ENCODE results near the gene TFF1. TPM values are rescaled to one million over a fixed set of nuclear protein-coding genes. Genes with fewer than 3 reads are reported as not detected.

Gene TFF1
- total and polyA plus RNA-seq, 2 of the 4 experiments (the other 2 are of a cell fraction): not detected

DNA sequence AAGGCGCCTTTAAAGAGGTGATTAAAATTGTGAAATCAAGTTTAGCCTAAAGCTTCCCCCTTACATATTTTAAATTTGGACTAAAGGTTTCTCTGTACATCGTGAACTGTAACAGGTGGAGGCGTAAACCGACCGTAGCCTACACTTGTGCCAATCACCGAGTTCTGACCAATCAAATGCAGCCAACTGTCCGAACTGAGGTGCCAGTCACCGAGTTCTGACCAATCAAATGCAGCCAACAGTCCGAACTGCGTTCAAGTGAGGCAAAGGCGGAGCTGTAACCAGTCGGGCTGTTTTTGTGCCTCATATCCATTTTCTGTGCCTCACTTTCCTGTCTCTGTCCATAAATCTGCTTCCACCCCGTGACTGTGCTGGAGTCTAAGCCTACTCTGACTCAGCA lies 7.4 kb downstream of the TFF1 start:
- intact Hi-C loops (cut with micrococcal nuclease): no loop called here
- whole genome bisulfite sequencing, 2 experiments (ENCODE audit: extremely low coverage in 2 of 2, insufficient read length in 1 of 2): 86% methylated on average over 3 of the region's 13 CpGs; no CpG with 5 or more reads in 1 of the 2 experiments

More for the DNA sequence above, 7.4 kb downstream of the TFF1 start:
- H2BK15ac ChIP-seq (ENCODE audit: low read depth, low read length): no peak overlapping the region
- ChIA-PET CTCF (no interaction called here), POLR2A (ENCODE audit: unreplicated experiment) (no interaction called here)
- peaks cover 17% of the 10 kb centered on the region for H3K27me3 ChIP-seq (ENCODE audit: control insufficient read depth, insufficient read depth, low read length)
- H4K20me1 ChIP-seq (ENCODE audit: insufficient read depth, low read length): no peaks in the 10 kb centered on the region
- no peak overlapping the region for H3K9ac ChIP-seq (ENCODE audit: low read depth, low read length)
- in situ Hi-C loops (cut with MboI; ENCODE audit: low sequenced_read_pairs): no loop called here
- no peak overlapping the region for H3K14ac ChIP-seq (replicated peaks; ENCODE audit: low read depth, low read length)
- H3K56ac ChIP-seq (ENCODE audit: extremely low read depth, insufficient read depth, low read length): no peak overlapping the region
- no peak overlapping the region for H4K5ac ChIP-seq (ENCODE audit: low read depth, low read length)
- H3K23ac ChIP-seq (ENCODE audit: low read depth, low read length): no peak overlapping the region
- no peak overlapping the region for H2BK5ac ChIP-seq (ENCODE audit: low read depth, low read length, poor library complexity, severe bottlenecking)
- no peak overlapping the region for H2BK20ac ChIP-seq (ENCODE audit: low read depth, low read length)
- no peak for ATAC-seq (ENCODE audit: low read depth)
- no peak overlapping the region for H2AFZ ChIP-seq (replicated peaks; ENCODE audit: low read length, poor library complexity)
- no peak overlapping the region for H4K8ac ChIP-seq (ENCODE audit: low read depth in 2 of 2, low read length in 2 of 2)
- H2BK120ac ChIP-seq (ENCODE audit: low read depth, low read length): no peak overlapping the region
- H3K36me3 ChIP-seq (ENCODE audit: control insufficient read depth, insufficient read depth, low read length): no peaks in the 10 kb centered on the region
- no peak for DNase-seq
- no peaks in the 10 kb centered on the region for H3K9me1 ChIP-seq (ENCODE audit: insufficient read depth, low read length)
- no peak overlapping the region for H3K4ac ChIP-seq (ENCODE audit: low read depth, low read length)
- TF ChIP-seq POLR2A (IDR thresholded peaks at IDR 0.05; ENCODE audit: low read depth, low read length) (no peak), MXI1 (IDR thresholded peaks at IDR 0.05; ENCODE audit: borderline replicate concordance, low read depth, low read length) (no peak), RFX5 (IDR thresholded peaks at IDR 0.05; ENCODE audit: low read depth, low read length) (no peak), MAZ (IDR thresholded peaks at IDR 0.05; ENCODE audit: borderline replicate concordance, low read depth, low read length) (no peak), RAD21 (IDR thresholded peaks at IDR 0.05; ENCODE audit: low read length) (no peak), SMC3 (IDR thresholded peaks at IDR 0.05; ENCODE audit: low read depth, low read length) (no peak), CHD1 (IDR thresholded peaks at IDR 0.05; ENCODE audit: low read depth, low read length) (no peak), BHLHE40 (IDR thresholded peaks at IDR 0.05; ENCODE audit: low read depth, low read length) (no peak), RCOR1 (IDR thresholded peaks at IDR 0.05; ENCODE audit: insufficient replicate concordance, low read length) (no peak)
- H2AK9ac ChIP-seq (replicated peaks; ENCODE audit: low read depth, low read length, poor library complexity): no peak overlapping the region
- BruUV-seq (replicated peaks): no TSS peak
- no peaks in the 10 kb centered on the region for H3K9me3 ChIP-seq (ENCODE audit: control insufficient read depth, insufficient read depth, low read length)
- dilution Hi-C loops (cut with HindIII; ENCODE audit: low sequenced_read_pairs, unreplicated experiment): no loop called here
- H3K4me1 ChIP-seq (ENCODE audit: control insufficient read depth, insufficient read depth, low read length): no peaks in the 10 kb centered on the region
- no peak overlapping the region for H2AK5ac ChIP-seq (ENCODE audit: low read depth, low read length)
- H4K91ac ChIP-seq (ENCODE audit: insufficient read depth, low read depth, low read length): no peak overlapping the region
- H3K79me1 ChIP-seq (ENCODE audit: low read depth in 1 of 2, low read length in 2 of 2): no peaks in the 10 kb centered on the region
- H3K4me3 ChIP-seq (ENCODE audit: insufficient read depth, low read depth, low read length): no peak overlapping the region
- no peak overlapping the region for H3K18ac ChIP-seq (ENCODE audit: low read depth, low read length)
- H3K4me2 ChIP-seq (ENCODE audit: low read depth, low read length): no peak overlapping the region
- H3K27ac ChIP-seq (ENCODE audit: insufficient read depth, low read length): no peak overlapping the region
